NCI-H2171 treated with DMSO at 0.1 percent for 48 hours (cell line): ENCODE measurements around the gene DHX34.
"Not testable (repeated sequence)": the region's sequence is repeated elsewhere in the genome, so short reads cannot be mapped to it uniquely, and the experiment has no call there.

Experiments used
- DNase-seq: peaks from one replicate; lab custom pipeline; 2025; lab: John Stamatoyannopoulos, UW

DHX34 gene, protein sequence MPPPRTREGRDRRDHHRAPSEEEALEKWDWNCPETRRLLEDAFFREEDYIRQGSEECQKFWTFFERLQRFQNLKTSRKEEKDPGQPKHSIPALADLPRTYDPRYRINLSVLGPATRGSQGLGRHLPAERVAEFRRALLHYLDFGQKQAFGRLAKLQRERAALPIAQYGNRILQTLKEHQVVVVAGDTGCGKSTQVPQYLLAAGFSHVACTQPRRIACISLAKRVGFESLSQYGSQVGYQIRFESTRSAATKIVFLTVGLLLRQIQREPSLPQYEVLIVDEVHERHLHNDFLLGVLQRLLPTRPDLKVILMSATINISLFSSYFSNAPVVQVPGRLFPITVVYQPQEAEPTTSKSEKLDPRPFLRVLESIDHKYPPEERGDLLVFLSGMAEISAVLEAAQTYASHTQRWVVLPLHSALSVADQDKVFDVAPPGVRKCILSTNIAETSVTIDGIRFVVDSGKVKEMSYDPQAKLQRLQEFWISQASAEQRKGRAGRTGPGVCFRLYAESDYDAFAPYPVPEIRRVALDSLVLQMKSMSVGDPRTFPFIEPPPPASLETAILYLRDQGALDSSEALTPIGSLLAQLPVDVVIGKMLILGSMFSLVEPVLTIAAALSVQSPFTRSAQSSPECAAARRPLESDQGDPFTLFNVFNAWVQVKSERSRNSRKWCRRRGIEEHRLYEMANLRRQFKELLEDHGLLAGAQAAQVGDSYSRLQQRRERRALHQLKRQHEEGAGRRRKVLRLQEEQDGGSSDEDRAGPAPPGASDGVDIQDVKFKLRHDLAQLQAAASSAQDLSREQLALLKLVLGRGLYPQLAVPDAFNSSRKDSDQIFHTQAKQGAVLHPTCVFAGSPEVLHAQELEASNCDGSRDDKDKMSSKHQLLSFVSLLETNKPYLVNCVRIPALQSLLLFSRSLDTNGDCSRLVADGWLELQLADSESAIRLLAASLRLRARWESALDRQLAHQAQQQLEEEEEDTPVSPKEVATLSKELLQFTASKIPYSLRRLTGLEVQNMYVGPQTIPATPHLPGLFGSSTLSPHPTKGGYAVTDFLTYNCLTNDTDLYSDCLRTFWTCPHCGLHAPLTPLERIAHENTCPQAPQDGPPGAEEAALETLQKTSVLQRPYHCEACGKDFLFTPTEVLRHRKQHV

DNA sequence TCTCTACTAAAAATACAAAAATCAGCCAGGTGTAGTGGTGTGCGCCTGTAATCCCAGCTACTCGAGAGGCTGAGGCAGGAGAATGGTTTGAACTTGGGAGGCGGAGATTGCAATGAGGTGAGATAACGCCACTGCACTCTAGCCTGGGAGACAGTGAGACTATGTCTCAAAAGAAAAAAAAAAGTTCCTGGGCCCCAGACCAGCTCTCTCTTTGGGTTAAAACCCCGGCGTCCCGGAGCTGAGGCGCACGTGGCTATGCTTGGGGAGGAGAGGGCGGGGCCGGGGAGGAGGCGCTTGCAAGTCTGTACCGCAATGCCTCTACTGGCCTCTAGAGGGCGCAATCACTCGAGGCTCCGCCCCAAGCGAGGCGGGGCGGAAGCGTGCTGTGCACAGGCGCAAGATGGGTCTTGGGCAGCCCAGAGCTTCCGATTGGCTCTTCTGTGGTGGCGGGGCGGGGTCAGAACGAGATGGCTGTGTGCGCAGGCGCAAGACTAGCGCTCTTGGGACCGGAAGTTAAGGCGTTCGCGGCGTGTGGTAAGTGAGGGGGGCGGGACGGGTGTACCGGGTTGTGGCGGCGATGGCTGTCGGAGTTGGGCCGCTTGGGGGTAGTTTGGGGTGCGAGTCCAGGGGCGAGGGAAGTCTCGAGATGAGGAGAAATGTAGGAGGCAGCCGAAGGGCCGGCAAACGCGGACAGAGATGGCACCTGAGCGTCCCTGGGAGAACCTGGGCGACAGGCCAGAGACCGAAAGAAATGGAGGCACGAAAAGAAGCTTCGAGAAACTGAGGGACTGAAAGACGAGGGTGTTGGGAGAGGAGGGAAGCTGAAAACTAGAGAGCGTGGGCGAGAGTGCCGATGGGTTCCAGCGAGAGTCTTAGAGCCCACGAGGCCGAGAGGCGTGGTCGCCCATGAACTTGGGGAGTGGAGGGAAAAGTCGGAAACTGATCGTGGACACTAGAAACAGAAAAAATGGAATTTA lies at the start of gene DHX34:
DHX34 (plus strand) TSS at position 497 of the 977 bp plus-strand sequence. CDS start 3,716 bp downstream, outside the sequence.
- peak; percentile 99 for DNase-seq

DNA sequence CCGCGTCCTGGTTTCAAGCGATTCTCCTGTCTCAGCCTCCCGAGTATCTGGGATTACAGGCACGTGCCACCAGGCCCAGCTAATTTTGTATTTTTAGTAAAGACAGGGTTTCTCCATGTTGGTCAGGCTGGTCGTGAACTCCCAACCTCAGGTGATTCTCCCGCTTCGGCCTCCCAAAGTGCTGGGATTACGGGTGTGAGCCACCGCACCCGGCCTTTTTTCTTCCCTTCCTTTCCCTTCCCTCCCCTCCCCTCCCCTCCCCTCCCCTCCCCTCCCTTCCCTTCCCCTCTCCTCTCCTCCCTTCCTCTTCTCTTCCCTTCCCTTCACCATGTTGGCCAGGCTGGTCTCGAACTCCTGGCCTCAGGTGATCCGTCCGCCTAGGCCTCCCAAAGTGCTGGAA lies 48.2 kb upstream of the DHX34 start:
- DNase-seq, result not testable (repeated sequence)

DNA sequence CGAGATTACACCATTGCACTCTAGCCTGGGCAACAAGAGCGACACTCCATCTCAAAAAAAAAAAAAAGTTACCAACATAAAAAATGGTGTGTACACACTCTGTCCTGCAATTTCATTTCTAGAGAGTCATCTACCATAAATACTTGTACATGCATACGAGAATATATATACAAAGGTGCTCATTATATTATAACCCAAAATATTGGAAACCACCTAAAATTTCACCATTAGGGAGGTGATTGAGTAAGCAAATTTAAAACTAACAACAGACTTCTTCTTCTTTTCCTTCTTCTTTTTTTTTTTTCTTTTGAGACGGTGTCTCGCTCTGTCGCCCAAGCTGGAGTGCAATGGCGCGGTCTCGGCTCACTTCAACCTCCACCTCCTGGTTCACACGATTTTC lies 46.9 kb upstream of the DHX34 start:
- no peak for DNase-seq

DNA sequence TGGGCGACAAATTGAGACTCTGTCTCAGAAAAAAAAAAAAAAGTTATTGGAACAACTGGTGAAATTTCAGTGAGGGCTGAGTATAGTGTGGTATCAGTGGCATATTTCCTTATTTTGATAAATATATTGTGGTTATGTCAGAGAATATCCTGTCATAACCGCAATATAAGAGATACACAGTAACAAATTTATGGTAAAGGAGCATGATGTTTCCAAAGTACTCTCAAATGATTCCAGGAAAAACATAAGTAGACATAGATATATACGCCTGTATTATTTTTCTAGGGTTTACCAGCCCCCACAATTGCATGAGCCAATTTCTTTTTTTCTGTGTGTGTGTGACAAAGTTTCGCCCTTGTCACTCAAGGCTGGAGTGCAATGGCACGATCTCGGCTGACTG lies 45.1 kb upstream of the DHX34 start:
- DNase-seq, result no peak

DNA sequence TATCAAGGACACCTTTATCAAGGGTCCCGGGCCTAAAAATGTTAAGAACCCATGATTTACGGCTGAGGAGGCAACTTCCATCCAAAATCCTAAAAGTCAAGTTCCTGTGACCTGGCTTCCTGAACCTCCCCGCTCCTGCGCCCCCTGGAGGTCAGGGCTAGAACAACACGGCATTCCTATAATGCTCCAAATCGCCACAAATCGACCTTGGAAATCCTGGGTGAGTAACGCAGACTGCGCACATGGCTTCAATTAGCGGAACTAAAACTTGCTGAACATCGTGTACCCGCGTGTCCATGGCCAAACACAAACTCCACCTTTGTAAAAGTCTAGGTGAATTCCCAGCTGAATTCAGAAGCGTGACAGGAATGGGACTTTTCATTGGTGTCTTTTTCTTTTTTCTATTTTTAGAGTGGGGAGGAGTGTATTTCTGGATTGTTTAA lies 43.8 kb upstream of the DHX34 start:
- DNase-seq, result peak; percentile 55

DNA sequence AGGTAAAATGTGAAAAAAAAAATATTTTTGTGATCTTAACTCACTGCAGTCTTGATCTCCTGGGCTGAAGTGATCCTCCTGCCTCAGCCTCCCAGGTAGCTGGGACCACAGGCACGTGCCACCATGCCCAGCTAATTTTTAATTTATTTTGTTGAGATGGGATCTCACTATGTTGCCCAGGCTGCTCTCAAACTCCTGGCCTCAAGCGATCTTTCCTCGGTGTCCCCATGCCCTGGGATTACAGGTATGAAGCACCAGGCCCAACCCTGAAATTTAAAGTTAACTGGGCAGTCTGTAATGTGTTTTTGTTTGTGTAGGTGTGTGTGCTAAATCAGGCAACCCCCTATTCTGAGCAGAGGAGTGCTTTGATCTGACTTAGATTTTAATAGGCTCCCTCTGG lies 42.8 kb upstream of the DHX34 start:
- DNase-seq, result no peak

DNA sequence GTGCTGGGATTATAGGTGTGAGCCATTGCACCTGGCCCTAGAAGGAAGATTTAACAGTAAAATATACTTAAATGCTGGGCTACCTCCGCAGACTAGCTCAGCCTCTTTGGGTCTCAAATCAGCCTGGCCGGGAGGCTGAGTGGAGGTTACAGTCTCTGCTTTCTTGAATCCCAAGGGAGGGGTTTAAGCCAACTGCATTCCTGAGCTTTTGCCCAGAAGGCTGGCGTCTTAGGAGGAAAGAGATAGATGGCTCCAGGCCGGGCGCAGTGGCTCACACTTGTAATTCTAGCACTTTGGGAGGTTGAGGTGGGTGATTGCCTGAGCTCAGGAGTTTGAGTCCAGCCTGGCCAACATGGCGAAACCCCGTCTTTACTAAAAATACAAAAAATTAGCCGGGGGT lies 40.1 kb upstream of the DHX34 start:
- DNase-seq, result no peak

DNA sequence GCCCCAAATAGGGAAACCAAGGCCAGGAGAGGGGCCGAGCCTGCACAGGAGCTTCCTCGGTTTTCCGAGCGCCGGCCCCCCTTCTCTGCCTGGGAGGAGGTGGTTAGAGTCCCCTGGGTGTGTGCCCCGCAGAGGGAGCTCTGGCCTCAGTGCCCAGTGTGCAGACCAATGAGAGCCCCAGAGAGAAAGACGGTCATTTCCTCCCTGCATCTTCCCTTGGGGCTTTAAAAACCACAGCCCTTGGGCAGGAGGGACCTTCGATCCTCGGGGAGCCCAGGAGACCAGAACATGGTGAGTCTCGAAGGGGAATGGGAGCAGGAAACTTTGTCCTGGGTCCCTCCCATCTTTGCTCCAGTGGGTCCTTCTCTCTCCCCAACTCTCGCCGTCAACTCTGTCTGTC lies 39.5 kb upstream of the DHX34 start, which contains the start of gene C5AR1:
C5AR1 (plus strand) TSS at position 254 of the 400 bp plus-strand sequence; CDS start at position 289, 35 bp downstream.
- DNase-seq, result no peak

DNA sequence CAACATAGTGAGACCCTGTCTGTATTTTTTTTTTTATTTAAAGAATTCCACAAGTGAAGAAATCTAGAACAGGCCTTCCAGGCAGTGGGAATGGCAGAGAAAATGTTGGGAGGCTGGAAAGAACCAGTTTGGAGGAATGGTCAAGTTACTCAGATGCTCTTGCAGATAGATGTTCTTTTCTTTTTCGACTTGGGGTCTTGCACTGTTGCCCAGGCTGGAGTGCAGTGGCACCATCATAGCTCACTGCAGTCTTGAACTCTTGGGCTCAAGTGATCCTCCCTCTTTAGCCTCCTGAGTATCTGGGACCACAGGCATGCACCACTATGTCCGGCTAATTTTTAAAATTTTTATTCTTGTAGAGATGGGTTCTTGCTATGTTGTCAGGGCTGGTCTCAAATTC lies 38.8 kb upstream of the DHX34 start:
- no peak for DNase-seq

DNA sequence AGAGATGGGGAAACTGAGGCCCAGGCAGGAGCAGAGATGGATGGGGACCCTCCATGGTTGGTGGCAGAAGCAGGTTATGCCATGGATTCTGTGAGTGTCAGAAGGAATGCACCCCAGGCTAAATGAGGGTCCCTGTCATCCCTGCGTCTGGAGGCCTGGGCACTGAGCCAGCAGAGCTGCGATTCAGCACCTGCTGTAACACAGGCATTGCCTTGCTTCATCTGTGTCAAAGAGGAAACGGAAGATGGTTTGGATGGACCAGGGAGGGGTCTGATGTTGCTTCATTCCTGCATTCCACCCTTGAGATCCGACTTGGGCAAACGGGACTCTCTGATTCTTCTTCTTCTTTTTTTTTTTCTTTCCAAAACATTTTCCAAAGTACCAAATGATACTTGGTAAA lies 38.3 kb upstream of the DHX34 start:
- DNase-seq, result peak; percentile 73

DNA sequence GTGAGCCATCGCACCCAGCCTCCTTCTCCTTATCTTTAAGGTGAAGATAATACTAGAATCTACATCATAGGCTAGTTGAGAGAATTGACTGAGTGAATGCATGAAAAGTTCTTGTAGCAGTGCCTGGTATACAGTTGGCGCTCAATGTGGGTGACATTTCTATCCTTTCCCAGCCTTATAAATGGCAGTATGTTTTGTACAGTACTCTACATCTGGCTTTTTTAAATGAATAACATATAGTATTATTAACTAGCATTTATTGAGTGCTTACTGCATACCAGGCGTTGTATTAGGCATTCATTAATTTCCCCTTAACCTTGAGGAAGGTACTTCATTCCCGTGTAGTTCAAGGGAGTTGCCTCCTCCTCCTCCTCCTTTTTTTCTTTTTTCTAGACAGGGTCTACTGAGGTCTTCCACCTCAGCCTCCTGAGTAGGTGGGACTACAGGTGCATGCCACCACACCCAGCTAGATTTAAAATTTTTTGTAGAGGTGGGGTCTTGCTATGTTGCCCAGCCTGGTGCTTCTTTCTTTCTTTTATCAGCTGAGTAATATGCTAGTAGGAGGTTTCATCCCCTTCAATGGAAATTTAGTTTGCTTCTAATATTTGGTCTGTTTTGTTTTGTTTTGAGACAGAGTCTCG lies 36.6 kb upstream of the DHX34 start:
- no peak for DNase-seq

DNA sequence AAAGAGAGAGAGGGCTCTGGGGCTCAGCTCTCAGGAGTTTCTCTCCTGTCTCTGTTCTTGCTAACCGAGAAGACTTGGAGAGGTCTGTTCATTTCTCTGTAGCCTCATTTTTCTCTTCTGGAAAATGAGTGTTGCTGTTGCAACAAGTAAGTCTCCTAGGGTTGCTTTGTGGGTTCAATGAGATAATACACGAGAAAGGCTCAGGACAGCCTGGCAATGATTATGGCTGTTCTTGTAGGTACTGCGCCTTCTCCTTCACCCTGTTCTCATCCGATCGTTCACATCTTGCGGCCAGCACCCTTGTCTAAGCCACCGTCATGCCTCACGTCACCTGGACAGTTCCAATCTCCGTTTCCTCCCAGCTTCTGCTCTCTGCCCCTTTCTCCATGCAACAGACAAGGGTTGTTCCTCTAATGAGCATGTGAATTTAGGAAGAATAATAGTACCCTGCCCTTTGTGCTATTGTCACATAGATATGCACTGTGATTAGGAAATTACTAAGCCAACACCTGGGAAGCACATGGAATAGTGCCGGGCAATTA lies 35.3 kb upstream of the DHX34 start:
- no peak for DNase-seq

DNA sequence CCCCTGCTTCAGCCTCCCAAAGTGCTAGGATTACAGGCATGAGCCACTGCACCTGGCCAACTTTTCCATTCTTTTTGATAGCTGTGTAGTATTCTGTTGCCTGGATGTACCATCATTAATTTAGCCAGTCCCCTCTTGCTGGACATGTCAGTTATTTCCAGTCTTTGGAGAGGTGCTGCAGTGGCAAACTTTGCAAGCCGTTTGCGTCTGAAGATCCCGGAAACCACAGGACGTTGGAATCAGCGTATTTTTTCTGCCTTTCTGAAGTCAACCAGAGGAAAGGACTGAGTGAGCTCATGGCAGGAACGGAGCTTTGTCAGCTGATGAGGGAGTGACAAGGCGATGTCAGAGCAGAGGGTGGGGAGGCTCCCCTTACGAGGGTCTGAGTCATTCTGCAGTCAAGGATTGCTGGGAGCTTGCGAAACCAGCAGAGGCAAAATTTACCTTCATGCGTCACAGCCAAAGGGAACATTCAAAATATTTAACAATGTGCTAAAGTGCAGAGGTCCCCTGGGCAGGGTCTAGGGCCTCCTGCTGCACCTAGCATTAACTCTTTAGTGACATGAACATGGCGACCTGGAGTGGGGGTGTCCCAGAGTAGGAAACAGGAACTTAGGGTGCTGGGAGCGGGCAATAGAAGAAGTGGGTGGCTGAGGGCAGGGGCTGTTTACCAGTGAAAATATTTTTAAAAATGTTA lies 33.8 kb upstream of the DHX34 start:
- no peak for DNase-seq

DNA sequence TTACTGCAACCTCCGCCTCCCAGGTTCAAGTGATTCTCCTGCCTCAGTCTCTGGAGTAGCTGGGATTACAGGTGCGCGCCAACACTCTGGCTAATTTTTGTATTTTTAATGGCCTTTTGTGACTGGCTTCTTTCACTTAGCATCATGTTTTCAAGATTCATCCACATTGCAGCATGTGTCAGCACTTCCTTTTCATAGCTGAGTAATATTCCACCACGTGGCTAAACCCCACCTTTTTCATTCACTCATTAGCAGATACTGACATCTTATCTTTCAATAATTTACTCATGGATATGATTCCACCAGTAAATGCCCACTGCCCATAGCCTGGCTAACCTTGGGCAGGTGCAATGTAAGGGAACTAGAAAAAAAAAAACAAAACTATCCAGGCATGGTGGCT lies 32.6 kb upstream of the DHX34 start:
- no peak for DNase-seq

DNA sequence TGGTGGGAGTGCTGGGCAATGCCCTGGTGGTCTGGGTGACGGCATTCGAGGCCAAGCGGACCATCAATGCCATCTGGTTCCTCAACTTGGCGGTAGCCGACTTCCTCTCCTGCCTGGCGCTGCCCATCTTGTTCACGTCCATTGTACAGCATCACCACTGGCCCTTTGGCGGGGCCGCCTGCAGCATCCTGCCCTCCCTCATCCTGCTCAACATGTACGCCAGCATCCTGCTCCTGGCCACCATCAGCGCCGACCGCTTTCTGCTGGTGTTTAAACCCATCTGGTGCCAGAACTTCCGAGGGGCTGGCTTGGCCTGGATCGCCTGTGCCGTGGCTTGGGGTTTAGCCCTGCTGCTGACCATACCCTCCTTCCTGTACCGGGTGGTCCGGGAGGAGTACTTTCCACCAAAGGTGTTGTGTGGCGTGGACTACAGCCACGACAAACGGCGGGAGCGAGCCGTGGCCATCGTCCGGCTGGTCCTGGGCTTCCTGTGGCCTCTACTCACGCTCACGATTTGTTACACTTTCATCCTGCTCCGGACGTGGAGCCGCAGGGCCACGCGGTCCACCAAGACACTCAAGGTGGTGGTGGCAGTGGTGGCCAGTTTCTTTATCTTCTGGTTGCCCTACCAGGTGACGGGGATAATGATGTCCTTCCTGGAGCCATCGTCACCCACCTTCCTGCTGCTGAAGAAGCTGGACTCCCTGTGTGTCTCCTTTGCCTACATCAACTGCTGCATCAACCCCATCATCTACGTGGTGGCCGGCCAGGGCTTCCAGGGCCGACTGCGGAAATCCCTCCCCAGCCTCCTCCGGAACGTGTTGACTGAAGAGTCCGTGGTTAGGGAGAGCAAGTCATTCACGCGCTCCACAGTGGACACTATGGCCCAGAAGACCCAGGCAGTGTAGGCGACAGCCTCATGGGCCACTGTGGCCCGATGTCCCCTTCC lies 28.9 kb upstream of the DHX34 start:
- DNase-seq, result no peak

DNA sequence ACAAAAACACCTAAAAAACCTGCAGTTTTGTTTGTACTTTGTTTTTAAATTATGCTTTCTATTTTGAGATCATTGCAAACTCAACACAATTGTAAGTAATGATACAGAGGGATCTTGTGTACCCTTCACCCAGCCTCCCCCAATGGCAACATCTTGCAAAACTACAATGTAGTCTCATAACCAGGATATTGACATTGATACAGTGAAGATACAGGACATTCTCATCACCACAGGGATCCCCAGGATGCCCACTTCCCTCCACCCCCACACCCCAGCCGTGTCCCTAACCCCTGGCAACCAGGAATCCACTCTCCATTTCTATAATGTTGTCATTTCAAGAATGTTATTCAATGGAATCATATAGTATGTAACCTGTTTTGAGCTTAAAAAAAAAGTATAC lies 27.5 kb upstream of the DHX34 start:
- no peak for DNase-seq

DNA sequence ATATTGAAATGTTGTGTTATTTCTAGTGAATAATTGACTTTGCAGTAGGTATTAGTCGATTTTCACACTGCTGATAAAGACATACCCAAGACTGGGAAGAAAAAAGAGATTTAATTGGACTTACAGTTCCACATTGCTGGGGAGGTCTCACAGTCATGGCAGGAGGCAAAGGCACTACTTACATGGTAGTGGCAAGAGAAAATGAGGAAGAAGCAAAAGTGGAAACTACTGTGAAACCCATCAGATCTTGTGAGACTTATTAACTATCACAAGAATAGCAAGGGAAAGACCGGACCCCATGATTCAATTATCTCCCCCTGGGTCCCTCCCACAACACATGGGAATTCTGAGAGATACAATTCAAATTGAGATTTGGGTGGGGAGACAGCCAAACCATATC lies 27.1 kb upstream of the DHX34 start:
- no peak for DNase-seq

DNA sequence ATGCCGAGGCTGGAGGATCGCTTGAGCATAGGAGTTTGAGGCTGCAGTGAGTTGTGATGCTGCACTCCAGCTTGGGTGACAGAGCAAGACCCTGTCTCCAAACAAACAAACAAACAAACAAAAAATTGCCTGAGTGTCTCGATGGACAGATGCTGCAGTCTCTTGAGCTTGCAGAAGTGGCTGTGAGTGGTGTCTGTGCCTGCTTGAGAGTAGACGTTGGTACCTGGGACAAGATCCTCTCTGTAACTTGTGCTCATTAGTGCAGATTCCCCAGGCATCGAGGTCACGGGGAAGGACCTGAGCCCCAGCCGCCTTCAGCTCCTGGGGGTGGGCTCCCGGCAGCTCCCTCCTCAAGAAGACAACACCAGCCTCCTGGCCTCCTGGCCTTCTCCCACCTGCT lies 25.7 kb upstream of the DHX34 start:
- DNase-seq, result no peak

DNA sequence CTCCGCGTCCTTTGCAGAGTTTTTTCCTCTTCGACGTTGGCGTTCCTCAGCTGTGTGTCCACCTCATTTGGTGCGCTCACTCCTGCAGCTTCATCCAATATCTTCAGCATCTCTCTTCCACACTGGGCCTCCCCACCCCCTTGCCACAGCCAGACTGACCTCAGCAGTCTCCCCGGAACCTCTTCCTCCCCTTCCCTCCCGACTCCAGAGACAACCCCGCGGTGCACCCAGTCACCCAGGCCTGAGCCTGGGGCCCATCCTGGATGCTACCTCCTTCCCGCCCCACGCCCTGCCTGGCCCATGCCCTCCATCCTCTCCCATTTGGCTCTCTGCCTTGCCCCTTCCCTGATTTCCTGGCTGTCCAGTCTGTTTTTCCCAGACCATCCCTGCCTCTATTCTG lies 25.2 kb upstream of the DHX34 start:
- no peak for DNase-seq
